Left ventricle myocardium superior (tissue), 1 donor: ENCODE results near the gene CNIH1. TPM values are rescaled to one million over a fixed set of nuclear protein-coding genes. Genes with fewer than 3 reads are reported as not detected.

ENCODE experiments used
- ATAC-seq: fragments of 200-7000 bp; cut with Tn5 transposase; one replicate; pipeline ENCODE4 v1.9.1; 2020; ENCODE audit warnings: mild to moderate bottlenecking, moderate library complexity
- DNase-seq: peaks from one replicate; pipeline ENCODE4 v3.0.0-alpha.2; 2020
- intact Hi-C: fragments of 100-400 bp; cut with micrococcal nuclease; formaldehyde crosslinking; loops from one replicate; pipeline ENCODE4 v1.11.0; 2022
- long read RNA-seq: library from polyadenylated mRNA; unstranded; transcript quantifications from one replicate; pipeline ENCODE4 v2.0.0, GENCODE V29; 2021
- total RNA-seq: library from RNA; stranded (reverse); fragmentation: NEBNext Ultra II Directional; extraction: Animal tissue kit (Norgen Biotek cat#: 25700); gene quantifications from one replicate; pipeline ENCODE4 v1.2.1, GENCODE V29; 2021
- donor health status: DM: no; HTN: yes; CAD: no; lungs with severe emphysema.

CNIH1 gene
- 102 TPM for total RNA-seq
- long read RNA-seq, full-length matches to known transcripts = 129 of 135 reads
- long read RNA-seq, partial matches to known transcripts = 0 of 135 reads
- long read RNA-seq, other reads (novel, unspliced or antisense) = 6 of 135 reads

DNA sequence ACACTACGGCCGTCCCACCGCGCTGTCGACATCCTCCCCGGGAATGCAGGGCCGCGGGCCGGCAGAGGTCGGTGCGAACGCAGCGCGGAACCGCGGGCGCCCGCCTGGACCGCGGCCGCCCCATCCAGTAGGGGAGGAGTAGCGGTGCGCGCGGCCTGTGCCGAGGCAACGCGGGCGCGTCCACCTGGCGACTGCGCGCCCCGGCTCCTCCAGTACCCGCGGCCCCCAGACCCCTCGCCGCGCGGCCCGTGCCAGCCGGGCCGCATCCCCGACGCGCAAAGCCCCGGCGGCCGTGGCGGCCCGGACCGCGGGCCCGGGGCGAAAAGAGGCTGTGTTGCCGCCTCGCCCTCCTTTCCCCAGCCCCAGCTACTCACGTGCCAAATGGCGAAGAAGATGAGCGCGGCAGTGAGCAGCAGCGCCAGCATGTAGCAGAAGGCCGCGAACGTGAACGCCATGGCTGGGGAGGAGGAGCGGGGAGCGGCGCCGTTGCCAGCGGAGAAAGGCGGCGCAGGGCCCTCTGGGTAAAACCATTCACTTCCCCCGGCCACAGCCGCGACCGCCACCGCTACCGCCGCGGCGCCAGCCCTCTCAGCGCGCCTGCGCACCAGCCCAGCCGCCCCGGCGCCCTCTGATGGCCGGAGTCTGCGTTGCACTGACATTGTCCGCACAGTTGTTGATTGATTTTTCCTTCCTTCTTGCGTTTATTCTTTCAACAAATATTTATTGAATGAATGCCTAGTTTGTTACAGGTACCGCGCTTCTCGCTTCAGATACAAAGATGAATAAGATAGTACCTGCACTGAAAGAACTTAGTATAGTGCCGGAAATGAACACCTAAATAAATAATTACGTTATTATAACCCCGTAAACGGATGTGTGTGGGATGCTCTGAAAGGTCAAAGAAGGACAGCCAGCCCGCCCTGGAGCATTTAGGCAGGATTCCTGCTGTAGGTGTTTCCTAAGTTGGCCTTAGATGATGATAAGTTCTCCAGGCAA is at the start of gene CNIH1:
Gene CNIH1 (minus strand): TSS at position 502 of the 996 bp plus-strand sequence. CDS start 47 bp downstream, at position 455.
- ATAC-seq (peak; percentile 99), DNase-seq (peak; percentile 95)
- intact Hi-C loops = no loop called here

DNA sequence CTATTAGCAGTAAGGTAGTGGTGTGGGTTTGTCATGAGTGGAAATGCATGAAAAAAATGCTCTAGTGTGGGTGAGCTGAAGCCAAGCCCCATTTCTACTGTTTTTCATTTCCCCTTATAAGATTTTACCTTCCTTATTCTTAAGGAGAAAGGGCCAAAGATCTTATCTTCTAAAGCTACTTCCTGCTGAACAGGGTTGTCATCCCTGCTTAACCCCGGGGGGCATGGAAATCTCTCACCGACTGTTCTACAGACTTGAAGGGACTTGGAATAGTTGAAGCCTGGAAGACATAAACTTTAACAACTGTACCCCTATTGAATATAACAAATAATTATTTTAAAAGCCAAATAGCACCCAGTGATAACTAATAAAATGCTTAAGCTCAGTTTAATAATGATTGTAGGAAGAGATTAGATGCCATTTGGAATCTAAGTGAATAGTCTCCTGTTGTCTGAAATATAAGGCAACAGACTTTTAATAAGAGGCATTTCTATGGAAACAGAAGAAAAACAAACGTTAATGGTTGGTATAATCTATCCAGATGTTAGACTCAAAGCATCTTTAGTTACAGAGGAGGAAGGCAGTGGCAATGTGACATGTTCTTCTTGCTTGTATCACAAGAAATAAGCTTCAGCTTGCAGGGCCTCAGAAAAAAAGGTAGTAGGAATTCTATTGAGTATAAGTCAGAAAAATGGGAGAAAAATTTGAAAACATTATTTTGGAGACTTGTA is 49.4 kb upstream of the CNIH1 start:
- DNase-seq = no peak
- ATAC-seq = no peak
- intact Hi-C loops = no loop called here

DNA sequence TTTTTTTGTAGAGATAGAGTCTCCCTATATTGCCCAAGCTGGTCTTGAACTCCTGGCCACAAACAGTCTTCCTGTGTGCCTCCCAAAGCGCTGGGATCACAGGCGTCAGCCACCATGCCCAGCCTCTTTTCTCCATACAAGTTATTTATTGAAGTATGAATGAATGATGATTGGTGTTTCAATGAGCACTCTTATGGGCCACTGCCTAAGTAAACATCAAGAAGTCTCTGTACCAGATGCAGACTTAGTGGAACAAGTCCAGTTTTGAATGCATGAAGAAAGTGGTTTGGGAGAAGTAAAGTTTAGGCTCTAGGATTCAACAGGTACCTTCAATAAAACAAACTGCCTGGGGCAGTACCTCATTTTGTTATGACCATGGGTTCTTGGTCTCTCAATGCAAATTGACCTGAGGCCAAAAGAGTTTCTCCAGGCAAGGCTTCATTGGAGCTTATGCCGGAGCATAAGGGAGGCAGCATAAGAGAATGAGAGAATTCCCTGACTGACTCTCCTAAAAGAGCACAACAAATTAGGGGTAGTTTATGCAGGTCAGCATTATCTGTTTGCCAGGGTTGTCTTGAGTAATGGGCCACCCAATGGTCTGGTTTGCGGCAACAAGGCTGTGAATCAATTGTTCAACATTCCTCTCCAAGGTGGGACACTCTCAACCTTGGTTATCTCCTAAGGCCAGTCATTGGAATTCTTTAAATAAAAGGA is 48.7 kb upstream of the CNIH1 start:
- intact Hi-C loops = no loop called here
- no peak for ATAC-seq
- no peak for DNase-seq

DNA sequence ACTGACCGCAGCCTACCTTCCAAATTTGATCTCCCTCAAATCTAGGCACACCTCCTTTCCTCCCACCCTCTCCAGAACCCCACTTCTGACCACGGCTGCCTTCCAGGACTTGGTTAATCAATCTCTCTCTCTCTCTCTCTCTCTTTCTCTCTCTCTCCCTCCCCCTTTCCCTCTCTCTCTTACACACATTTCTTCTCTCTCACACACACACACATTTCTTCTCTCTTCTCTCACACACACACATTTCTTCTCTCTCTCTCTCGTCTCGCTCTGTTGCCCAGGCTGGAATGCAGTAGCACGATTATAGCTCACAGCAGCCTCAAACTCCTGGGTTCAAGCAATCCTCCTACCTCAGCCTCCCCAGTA is 48.1 kb upstream of the CNIH1 start:
- intact Hi-C loops = no loop called here
- DNase-seq (no peak), ATAC-seq (no peak)

DNA sequence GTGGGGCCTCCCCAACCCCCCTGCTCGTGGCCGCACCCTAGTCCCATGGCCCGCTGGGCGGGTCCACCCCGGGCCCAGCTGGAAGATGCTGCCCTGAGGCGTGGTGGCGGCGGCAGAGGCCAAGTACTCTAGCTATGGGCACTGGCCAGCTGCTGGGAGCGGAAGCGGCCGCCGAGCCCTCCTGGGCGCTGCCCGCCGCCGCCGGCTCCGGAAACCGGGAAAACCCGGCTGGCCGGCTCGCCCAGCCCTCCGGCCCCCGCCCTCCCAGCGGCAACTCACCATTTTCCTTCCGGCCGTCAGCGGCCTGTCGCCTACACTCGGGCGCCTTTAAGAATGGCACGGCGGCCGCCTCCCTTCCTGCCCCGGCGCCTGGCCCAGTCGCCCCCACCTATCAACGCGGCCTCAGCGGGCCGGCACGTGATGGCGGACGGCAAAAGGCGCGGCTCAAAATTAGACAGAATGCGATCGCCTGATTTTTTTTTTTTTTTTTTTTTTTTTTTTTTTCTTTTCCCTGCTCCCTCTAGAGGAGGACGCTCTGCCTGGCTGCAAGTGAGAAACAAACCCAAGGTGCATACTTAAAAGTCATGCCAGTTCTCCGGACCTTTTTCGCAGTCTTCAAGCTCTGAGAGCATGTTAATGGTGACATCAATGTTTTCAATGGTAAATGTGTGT is 47.6 kb upstream of the CNIH1 start, which contains the start of gene GMFB:
Gene GMFB (minus strand): TSS at position 335 of the 672 bp plus-strand sequence. CDS start 53 bp downstream, at position 282.
- DNase-seq = peak; percentile 96
- intact Hi-C loops = no loop called here

DNA sequence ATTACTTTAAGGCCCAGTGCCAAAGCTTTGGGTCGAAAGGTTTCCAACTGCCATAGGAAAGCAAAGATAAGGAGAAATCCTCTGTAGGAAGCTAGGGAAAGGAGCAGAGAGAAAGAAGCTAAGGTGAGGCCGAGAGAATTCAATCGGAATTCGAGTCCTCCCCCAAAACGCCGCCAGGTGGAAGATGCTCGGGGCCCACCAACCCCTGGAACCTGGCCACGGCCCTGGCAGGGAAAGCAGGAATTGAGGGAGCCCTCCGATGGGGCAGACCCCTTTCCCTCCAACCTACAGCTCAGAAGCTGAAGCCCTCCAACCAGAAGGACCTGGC is 47.1 kb upstream of the CNIH1 start:
- ATAC-seq (no peak), DNase-seq (no peak)
- intact Hi-C loops = no loop called here

More for the DNA sequence above, 47.6 kb upstream of the CNIH1 start, which contains the start of gene GMFB:
- ATAC-seq = peak; percentile 97

DNA sequence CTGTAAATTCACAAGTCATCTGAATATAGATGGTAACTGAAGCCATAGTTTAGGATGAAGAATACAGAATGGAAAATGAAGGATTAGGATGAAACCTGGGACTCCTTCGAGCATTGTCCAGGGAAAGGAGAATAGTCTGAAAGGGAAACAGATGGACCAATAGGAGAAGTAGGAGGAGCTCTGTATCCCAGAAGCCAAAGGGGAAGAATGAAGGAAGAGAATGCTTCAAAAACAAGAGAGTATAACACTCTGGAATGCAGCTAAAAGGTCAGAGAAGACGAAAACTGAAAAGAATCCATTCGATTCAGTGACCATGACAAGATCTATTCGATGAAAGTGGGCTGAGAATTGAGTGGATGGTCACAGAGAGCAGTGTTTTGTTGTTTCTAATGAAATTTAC is 46.6 kb upstream of the CNIH1 start:
- ATAC-seq = peak; percentile 33
- no peak for DNase-seq
- intact Hi-C loops = no loop called here

DNA sequence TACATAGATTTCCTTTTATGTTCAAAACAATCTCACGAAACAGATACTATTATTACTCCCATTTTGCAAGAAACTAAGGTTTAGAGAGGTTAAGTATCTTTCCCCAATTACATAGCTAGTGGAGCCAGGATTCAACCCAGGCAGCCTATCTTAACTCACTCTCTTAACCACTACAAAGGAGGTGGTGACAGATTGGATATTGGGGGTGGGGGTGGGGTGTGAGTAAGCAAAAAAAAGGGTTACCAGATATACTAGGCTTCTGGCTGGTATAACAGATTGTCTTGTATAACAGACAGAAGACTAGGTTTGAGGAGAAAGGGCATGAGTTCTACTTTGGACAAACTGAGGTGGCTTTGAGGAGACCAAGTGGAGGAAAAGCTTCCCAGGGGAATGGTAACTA is 45.5 kb upstream of the CNIH1 start:
- intact Hi-C loops = no loop called here
- no peak for ATAC-seq
- DNase-seq = no peak

DNA sequence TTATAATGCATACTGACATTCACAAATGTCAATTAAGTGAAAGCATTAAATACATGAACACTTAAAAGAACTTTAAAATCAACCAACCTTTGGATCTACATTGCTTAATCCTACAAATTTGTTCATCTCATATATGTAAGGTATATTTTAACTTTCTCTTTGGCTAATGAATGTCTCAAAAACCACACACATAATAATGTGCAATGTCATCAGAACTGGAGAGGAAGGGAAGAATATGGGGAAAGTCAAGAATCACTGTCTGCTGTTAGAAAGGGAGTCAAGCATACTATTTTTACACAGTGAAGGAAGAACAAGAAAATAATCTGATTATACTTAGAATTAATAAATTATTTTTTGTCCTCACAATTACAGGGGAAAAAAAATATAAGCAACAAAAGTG is 42.7 kb upstream of the CNIH1 start:
- ATAC-seq (no peak), DNase-seq (no peak)
- intact Hi-C loops = no loop called here

DNA sequence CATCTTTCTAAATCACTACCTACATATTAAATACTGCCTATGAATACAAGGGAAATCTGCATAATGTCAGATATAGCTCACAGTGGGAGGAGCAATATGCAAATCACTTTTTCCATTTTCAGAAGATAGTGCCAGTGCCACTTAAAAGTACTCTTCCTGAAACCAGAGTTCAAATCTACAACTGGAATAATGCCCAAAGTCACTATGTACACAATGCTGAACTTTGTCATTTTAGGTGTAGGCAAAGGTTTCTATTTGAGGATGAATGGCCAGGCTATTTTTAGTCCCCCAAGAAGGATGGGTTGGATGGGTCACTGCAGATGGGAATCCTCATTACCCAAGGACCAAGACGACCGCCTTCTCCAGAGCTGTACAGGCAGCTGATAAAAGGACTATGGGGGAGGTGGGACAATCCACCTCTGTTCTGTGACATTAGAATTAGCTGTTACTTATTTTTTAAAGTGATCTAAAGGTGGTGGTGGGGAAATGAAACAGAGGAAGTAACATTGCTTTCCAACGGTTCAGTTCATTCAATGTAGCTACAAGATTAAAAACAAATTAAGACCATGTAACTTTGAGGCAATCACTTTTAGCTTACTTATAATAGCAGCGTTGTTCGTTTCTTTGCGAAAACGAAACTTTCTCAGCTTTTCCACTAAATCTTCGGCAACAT is 42.0 kb upstream of the CNIH1 start:
- DNase-seq = no peak
- ATAC-seq = peak; percentile 24
- intact Hi-C loops = no loop called here

DNA sequence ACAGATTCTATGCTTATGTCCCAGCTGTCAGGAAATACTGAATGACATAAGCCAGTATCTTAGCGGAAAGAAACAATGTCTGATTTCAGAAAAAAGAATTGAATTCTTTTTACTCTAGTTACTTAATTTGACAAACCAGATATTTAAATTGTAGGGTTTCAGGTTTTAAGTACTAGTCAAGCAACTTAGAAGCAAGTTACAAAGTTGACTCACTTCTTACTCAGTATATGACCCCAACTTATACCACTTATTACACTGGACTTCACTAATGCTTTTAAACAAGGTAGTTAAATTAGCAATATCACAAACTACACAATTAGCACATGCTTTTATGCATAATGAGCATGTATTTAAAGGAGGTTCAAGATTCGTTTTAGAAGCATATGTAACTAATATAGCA is 40.5 kb upstream of the CNIH1 start:
- ATAC-seq (no peak), DNase-seq (no peak)
- intact Hi-C loops = no loop called here

DNA sequence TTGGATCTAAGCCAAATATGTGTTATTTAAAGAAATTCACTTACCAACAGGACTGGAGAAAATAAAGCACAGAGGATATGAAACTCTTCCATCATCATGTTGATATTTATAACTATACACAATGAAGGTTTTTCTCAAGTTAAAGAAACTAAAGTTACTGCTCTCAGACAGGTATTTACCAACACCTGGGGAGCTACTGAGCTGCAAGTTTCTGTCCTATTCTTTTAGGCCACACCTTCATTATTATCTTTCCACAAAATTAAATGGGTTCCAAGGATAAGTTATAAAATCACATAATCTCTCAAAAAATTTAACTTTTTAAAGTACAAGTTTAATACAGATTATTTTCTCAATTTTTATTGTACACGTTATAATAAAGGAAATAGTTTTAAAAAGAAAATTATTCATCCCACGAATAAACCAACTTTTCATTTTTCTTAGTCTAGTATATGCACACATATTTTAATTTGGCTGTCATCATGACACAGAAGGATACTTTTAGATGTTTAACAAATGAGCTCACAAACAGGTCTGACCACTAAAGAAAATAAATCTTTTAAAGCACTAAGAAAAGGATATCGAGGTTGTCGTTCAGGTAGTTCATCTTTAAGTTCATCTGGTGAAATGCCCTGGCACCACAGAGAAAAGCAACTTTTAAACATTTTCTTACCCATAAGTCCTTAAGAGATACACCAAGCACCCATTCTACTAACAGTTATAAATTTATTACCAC is 39.8 kb upstream of the CNIH1 start:
- intact Hi-C loops = no loop called here
- ATAC-seq = no peak

DNA sequence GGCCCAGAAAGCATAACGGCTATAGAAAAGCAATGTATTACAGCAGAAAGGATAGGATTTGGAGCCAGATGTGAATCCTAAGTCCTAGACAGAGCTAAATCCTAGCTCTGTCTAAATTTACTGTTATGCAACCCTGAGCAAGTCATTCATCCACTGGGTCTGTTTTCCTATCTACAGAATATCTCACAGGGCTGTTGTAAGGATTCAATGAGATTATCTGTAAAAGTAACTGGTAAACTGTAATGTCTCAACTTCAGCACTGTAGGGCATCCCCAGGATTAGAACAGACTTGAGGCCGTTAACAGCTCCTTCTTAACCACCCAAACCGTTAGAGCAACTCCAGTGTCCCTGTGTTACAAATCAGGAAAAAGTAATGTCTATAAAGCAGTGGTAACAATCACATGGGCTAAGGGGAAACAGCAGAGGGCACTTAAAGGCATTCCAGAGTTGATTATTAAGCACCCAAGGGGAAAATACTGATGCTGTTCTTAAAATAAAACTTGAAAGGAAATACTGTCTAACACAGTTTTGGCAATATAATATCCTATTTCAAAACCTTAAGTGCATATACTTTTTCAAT is 37.6 kb upstream of the CNIH1 start:
- DNase-seq (no peak), ATAC-seq (no peak)
- intact Hi-C loops = no loop called here

More for the DNA sequence above, 39.8 kb upstream of the CNIH1 start:
- no peak for DNase-seq

DNA sequence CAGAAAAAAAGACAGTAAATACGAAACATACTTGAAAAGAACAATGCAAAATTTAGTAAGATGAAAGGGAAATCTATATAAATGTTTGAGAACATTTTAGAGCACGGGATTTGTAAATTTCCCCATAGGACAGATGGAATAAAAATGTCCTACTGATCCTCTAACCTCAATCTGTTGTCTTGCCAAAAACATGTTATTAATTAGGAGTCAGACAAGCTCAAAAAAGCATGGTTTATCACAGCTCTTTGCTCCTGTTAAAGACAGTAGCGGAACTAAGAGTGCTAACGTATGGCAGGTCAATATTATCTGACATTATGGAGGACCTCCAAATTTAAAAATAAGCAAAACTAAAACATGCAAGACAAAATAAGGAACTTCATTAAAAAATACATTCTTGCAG is 34.7 kb upstream of the CNIH1 start:
- no peak for ATAC-seq
- intact Hi-C loops = no loop called here
- DNase-seq = no peak

DNA sequence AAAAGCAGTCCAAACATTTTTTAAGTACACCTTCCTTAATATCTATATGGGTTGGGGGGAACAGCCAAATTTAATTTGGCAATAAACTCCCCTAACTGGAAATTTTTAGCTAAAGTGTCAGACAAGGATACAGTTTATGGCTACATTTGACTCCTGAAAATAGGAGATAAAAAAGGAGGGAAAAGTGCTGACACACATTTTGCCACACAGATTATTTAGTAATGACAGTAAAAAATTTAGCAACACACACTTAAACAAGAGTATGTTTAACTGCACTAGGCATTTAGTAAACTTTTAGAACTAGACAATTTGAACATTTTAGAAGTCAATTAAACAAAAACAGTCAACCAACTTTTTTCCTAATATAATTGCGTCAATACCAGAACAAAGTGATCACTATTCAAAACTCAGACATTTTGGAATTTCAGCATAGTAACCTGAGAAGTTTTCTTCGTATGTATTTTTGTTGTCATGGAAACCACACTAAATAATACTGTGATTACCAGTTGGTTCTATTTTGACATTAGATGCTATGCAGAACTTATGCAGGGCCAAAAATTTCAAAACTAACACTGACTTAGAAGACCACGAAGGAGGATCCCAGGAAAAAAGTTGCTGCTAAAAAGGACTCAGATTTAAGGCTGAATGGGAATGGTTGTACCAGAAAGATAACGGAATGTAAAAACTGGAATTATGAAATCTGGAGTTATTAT is 34.2 kb upstream of the CNIH1 start:
- no peak for DNase-seq
- no peak for ATAC-seq
- intact Hi-C loops = no loop called here

DNA sequence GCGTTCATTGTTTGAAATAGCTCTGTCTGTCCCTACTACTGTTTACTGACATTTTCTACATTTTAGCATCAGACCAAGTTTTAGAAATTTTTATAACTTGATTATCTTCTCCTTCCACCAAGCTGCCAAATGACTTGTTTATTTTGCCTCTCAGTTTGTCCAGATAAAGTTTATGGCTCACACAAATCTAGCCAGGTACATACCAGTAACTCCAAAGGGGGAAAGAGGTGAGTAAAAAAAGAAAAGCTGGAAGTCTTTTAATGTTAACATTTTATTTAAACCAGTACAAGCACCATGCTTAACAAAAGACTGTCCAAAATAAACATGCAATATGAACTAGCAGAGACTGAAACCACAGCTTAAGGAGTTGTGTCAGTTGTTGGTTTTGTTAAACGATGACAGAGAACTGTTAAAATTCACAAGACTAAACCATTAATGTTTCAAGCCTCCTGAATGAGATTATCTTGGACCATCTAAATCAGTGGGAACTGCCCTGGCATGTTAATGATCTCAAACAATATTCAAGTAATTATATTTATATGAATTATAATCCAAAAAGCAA is 33.1 kb upstream of the CNIH1 start:
- no peak for ATAC-seq
- no peak for DNase-seq
- intact Hi-C loops = no loop called here

DNA sequence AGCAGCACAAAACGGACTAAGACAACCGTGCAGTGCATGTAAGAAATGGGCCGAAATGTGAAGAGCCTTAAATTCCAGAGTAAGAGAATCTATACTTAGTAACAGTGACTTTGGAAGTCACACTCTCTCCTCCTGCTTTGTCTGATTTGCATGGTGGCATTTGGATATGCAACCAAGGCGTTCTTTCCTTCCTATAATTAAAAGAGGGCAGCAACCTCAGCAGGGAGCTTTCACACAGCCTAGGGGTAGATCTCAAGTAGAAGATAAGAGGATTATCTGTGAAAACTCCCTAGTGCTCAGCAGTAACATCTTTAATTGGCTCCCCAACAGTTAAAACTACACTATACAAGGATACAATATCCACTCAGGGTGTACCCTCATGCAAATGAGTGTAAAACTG is 31.1 kb upstream of the CNIH1 start:
- intact Hi-C loops = no loop called here
- no peak for DNase-seq
- peak; percentile 73 for ATAC-seq
